Urinary bladder (tissue), 4 donors: ENCODE results near the gene PLCL1. TPM values are rescaled to one million over a fixed set of nuclear protein-coding genes. Genes with fewer than 3 reads are reported as not detected.

ENCODE experiments used
- DNase-seq: peaks from one replicate; pipeline ENCODE4 v3.0.0-alpha.2; 2015; ENCODE audit errors: extremely low spot score
- H3K27ac ChIP-seq: one replicate; pipeline ENCODE4 v1.5.1; 2013; ENCODE audit warnings: low read depth, mild to moderate bottlenecking, moderate library complexity
- H3K36me3 ChIP-seq: one replicate; pipeline ENCODE4 v1.6.1; 2013; ENCODE audit warnings: mild to moderate bottlenecking, moderate library complexity; ENCODE audit not compliant: insufficient read depth
- H3K4me1 ChIP-seq: one replicate; pipeline ENCODE4 v1.6.1; 2013; ENCODE audit warnings: mild to moderate bottlenecking, moderate library complexity; ENCODE audit not compliant: insufficient read depth
- H3K4me3 ChIP-seq: one replicate; pipeline ENCODE4 v1.5.1; 2013; ENCODE audit warnings: low read depth, low read length
- WGBS: extraction: QIAGEN DNeasy Blood & Tissue Kit; methylation state at CpG from one replicate; pipeline ENCODE4 v1.1.7; 2013; 5-methylcytosine and 5-hydroxymethylcytosine counted together
- polyA plus RNA-seq: library from polyadenylated mRNA; stranded (reverse); fragments of 200-250 nt; gene quantifications from one replicate; pipeline ENCODE4 v1.2.3, GENCODE V29; 2013
- total RNA-seq: library from RNA; depleted of rRNA; stranded (reverse); fragments of >200 nt; gene quantifications from one replicate; pipeline ENCODE4 v1.2.3, GENCODE V29; 2014
- donor health status: healthy with polysubstance abuse.
- donor health status: healthy.

The PLCL1 gene
- total and polyA plus RNA-seq, 2 donors: 6.0 to 17.8 TPM

DNA sequence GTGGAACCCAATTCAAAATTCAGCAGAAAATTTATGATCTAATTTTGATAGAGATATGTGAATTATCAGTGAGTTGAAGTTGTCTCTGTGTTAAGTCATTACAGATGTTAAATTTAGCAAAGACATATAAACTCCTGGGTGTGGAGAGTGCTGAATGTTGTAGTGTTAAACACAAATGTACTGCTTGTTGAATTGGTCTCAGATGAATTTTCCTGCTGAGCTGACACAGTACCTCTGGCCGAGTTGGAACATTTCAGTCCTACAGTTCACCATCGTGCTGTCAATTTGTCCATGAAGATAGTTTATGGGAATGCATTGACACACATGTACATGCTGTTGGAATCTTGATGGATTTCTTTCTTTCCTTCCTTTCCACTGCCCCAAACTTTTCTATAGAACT, 255.9 kb downstream of the PLCL1 start:
- Histone ChIP-seq H3K4me3 (no peak overlapping the region), H3K27ac (no peak overlapping the region), H3K4me1 (no peaks in the 10 kb centered on the region), H3K36me3 (no peaks in the 10 kb centered on the region)
- 74% methylated on average over 2 of the region's 2 CpGs for WGBS
- DNase-seq: no peak

DNA sequence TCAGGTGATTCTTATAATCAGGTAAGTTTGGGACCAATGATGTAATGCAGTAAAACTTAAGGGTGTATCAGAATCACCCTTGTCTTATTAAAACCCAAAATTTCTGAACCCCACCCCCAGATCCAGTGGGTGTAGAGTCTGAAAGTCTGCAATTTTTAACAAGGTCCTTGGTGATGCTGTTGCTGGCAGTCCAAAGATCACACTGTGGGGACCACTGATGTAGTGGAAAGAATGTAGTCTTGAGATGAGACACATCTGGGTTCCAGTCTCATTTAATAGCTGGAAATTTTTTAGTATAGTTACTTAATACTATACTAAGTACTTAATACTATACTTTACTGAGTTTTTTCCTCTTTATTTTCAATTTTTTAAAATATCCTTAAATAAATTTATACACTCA, 258.4 kb downstream of the PLCL1 start:
- H3K27ac ChIP-seq: no peak overlapping the region
- no peak overlapping the region for H3K4me3 ChIP-seq
- H3K4me1 ChIP-seq: no peaks in the 10 kb centered on the region
- DNase-seq: no peak
- no peaks in the 10 kb centered on the region for H3K36me3 ChIP-seq

DNA sequence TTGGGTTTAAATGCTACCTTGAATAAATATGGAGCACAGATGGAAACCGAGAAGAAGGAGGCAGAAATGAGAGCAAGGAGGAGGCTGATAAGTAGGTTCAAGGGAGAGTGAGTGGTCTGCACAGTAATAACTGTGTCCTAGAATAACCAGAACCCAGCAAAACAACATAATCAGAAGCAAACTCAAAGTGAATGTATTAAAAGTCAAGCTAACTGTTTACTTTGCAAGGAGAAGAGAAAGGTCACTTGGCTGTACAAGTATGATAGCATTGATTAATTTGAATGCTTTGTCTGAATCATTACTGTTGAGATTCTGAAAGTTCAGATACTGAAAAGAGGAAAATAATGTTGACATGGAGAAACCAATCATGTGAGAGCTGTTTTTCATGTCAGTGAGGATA, 258.8 kb downstream of the PLCL1 start:
- DNase-seq: no peak
- H3K4me3 ChIP-seq: no peak overlapping the region
- no peaks in the 10 kb centered on the region for H3K4me1 ChIP-seq
- WGBS: 93% methylated on average over 1 of the region's 1 CpG
- H3K36me3 ChIP-seq: no peaks in the 10 kb centered on the region
- H3K27ac ChIP-seq: no peak overlapping the region

- H3K36me3 ChIP-seq: no peaks in the 10 kb centered on the region
- no peaks in the 10 kb centered on the region for H3K4me1 ChIP-seq
- H3K27ac ChIP-seq: no peak overlapping the region
- no peak for DNase-seq
- WGBS: 69% methylated on average over 1 of the region's 1 CpG
- H3K4me3 ChIP-seq: no peak overlapping the region
Observed at GRCh38 chr2:198065322-198065721, 260.9 kb downstream of the PLCL1 start.

DNA sequence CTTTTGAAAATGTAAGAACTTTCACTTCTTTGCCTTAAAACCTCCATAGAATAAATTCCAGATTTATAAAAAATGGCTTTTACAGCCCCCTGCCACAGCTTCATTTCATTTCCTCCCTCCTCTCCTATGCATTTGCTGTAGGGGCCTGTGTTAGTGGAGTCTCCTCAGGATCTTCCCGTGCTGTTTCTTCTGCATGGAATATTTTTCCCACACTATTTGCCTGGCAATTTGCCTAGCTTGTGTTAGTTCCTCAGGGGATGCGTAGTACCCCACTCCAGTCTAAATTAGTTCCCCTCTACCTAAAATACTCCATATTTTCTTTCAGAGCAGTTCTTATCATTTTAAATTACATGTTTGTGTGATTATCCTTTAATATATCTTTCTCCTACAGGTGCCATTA, 262.2 kb downstream of the PLCL1 start:
- Histone ChIP-seq H3K4me3 (no peak overlapping the region), H3K27ac (no peak overlapping the region), H3K4me1 (no peaks in the 10 kb centered on the region), H3K36me3 (no peaks in the 10 kb centered on the region)
- 85% methylated on average over 2 of the region's 2 CpGs for whole genome bisulfite sequencing
- DNase-seq: no peak

DNA sequence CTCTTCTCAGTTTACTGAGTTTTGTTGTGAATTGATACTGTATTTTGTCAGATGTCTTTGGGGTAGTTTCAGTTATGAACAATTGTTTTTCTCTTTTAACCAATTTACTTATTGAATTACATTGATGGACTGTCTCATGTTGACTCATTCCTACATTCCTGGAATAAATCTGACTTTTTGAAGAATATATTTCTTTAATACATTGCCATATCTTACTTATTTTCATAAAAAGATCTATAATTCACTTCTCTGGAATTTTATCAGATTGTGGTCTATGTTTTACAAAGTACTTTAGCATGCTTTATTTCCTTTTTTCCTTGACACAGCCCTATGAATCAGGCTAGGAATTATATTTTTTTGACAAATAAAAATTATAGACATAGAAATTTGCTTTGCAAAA, 268.3 kb downstream of the PLCL1 start:
- no peak for DNase-seq
- H3K4me1 ChIP-seq: no peaks in the 10 kb centered on the region
- H3K4me3 ChIP-seq: no peak overlapping the region
- no peak overlapping the region for H3K27ac ChIP-seq
- H3K36me3 ChIP-seq: no peaks in the 10 kb centered on the region

- DNase-seq: no peak
- H3K4me3 ChIP-seq: no peak overlapping the region
- H3K36me3 ChIP-seq: no peaks in the 10 kb centered on the region
- WGBS: 62% methylated on average over 2 of the region's 2 CpGs
- no peak overlapping the region for H3K27ac ChIP-seq
- H3K4me1 ChIP-seq: no peaks in the 10 kb centered on the region
Observed at GRCh38 chr2:198073253-198073652, 268.9 kb downstream of the PLCL1 start.

DNA sequence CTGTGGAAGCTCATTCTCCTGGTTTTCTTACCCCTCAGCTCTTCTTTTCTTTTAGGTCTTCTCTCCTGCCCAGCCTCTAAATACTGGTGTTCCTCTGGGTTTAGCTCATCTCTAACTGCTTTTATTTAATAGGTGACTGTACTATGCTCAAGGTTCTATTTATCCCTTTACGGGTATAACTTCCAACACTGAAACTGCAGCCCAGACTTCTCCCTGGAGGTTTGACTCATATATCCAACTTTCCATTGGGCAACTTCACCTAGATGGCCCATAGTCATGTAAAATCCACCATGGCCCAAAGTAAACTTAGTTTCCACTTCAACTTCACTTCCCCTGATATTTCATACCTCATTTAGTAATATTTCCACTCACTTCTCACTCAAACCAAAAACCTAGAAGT, 273.1 kb downstream of the PLCL1 start:
- no peaks in the 10 kb centered on the region for H3K36me3 ChIP-seq
- DNase-seq: no peak
- H3K4me1 ChIP-seq: no peaks in the 10 kb centered on the region
- 91% methylated on average over 1 of the region's 1 CpG for WGBS
- no peak overlapping the region for H3K4me3 ChIP-seq
- H3K27ac ChIP-seq: no peak overlapping the region

GRCh38 chr2:198080879-198081765, 276.7 kb downstream of the PLCL1 start:
- H3K4me1 ChIP-seq: no peaks in the 10 kb centered on the region
- DNase-seq: no peak
- no peak overlapping the region for H3K4me3 ChIP-seq
- no peaks in the 10 kb centered on the region for H3K36me3 ChIP-seq
- WGBS: 88% methylated on average over 2 of the region's 2 CpGs
- H3K27ac ChIP-seq: no peak overlapping the region

DNA sequence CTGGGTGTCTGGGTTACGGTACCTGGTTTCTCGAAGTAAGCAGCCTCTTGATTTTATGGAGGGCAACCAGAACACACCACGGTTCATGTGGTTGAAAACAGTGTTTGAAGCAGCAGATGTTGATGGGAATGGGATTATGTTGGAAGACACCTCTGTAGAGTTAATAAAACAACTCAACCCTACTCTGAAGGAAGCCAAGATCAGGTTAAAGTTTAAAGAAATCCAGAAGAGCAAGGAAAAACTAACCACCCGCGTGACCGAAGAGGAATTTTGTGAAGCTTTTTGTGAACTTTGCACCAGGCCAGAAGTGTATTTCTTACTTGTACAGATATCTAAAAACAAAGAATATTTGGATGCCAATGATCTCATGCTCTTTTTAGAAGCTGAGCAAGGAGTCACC, 279.8 kb downstream of the PLCL1 start:
- Histone ChIP-seq H3K27ac (no peak overlapping the region), H3K36me3 (no peaks in the 10 kb centered on the region), H3K4me3 (no peak overlapping the region), H3K4me1 (no peaks in the 10 kb centered on the region)
- WGBS: 92% methylated on average over 6 of the region's 6 CpGs
- no peak for DNase-seq

- DNase-seq: no peak
- Histone ChIP-seq H3K27ac (no peak overlapping the region), H3K4me3 (no peak overlapping the region), H3K4me1 (no peaks in the 10 kb centered on the region), H3K36me3 (no peaks in the 10 kb centered on the region)
- 92% methylated on average over 2 of the region's 2 CpGs for WGBS
Observed at GRCh38 chr2:198096002-198096401, 291.6 kb downstream of the PLCL1 start.

GRCh38 chr2:198096965-198097364, 292.6 kb downstream of the PLCL1 start:
- 56% methylated on average over 2 of the region's 2 CpGs for WGBS
- no peak overlapping the region for H3K27ac ChIP-seq
- H3K4me3 ChIP-seq: no peak overlapping the region
- no peaks in the 10 kb centered on the region for H3K4me1 ChIP-seq
- no peaks in the 10 kb centered on the region for H3K36me3 ChIP-seq
- DNase-seq: no peak

DNA sequence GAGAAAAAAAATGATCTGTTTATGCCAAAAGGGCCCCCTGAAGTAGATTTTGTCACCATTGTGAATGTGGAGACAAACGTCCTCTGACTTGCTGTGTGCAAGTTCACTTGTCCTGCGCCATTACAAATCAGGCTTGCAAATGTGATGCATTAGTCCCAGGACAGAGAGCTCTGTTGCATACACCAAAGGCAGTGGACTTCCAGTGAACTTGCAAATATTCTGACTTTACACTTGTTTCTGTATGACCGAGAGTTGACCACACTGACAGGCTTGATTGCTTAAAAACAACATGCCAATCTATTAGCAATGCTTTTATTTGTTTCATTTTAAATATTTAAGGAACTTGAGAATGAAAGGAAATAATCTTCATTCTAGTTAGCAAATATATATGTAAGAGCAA, 293.2 kb downstream of the PLCL1 start:
- DNase-seq: no peak
- no peak overlapping the region for H3K4me3 ChIP-seq
- H3K27ac ChIP-seq: no peak overlapping the region
- no peaks in the 10 kb centered on the region for H3K36me3 ChIP-seq
- 88% methylated on average over 3 of the region's 3 CpGs for WGBS
- H3K4me1 ChIP-seq: no peaks in the 10 kb centered on the region

GRCh38 chr2:198098386-198098785, 294.0 kb downstream of the PLCL1 start:
- no peak overlapping the region for H3K27ac ChIP-seq
- no peak overlapping the region for H3K4me3 ChIP-seq
- H3K36me3 ChIP-seq: no peaks in the 10 kb centered on the region
- WGBS: 98% methylated on average over 1 of the region's 1 CpG
- no peaks in the 10 kb centered on the region for H3K4me1 ChIP-seq
- no peak for DNase-seq

DNA sequence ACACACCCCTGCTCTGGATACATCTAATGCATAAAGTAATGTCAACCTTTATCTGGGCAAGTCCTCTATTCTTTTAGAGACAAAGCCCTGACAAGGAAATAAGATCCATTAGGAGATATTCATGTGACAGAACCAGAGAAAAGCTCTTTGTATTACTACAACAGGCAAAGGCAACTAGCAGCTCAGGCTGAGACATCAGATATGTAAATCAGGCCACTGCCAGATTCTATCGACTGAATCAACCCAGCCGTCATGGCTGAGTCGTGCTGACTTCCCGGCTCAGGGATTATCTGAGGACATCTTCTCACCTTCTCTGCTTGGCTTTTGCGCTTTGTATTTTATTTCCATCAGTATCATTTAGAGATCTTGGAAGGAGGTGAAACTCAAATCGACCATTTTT, 294.5 kb downstream of the PLCL1 start:
- H3K4me3 ChIP-seq: no peak overlapping the region
- H3K27ac ChIP-seq: no peak overlapping the region
- WGBS: 70% methylated on average over 6 of the region's 6 CpGs
- no peak for DNase-seq
- H3K4me1 ChIP-seq: no peaks in the 10 kb centered on the region
- H3K36me3 ChIP-seq: no peaks in the 10 kb centered on the region
